ENCODE measurements around the gene HEG1. TPM values are rescaled to one million over a fixed set of nuclear protein-coding genes. Genes with fewer than 3 reads are reported as not detected.
"Not testable (repeated sequence)": the region's sequence is repeated elsewhere in the genome, so short reads cannot be mapped to it uniquely, and the experiment has no call there.

The HEG1 gene
- total RNA-seq, 1 experiment from 2014 or later: 34.3 TPM

GRCh38 chr3:124960105-124960504 lies 95.7 kb downstream of the HEG1 start:
- Histone ChIP-seq H3K9me3 (ENCODE audit: low read depth, low read length, poor library complexity, severe bottlenecking) (no peaks in the 10 kb centered on the region), H3K27ac (ENCODE audit: low read depth, low read length, poor library complexity, severe bottlenecking) (no peak overlapping the region), H3K36me3 (ENCODE audit: insufficient read depth, low read length, poor library complexity, severe bottlenecking) (no peaks in the 10 kb centered on the region), H3K27me3 (replicated peaks; ENCODE audit: insufficient read depth, low read depth, low read length, poor library complexity) (no peaks in the 10 kb centered on the region), H3K4me1 (ENCODE audit: insufficient read depth, low read length, poor library complexity, severe bottlenecking) (no peaks in the 10 kb centered on the region), H3K4me3 (ENCODE audit: low read depth, low read length, poor library complexity, severe bottlenecking) (no peak overlapping the region)
- ChIA-PET CTCF (no interaction called here), POLR2A (ENCODE audit: low non-redundant PET) (no interaction called here)
- BruUV-seq (replicated peaks): no TSS peak
- intact Hi-C loops (cut with micrococcal nuclease; ENCODE audit: unreplicated experiment): no loop called here
- no peak for DNase-seq (ENCODE audit: low spot score)
- no peak for TF ChIP-seq EZH2 (IDR thresholded peaks at IDR 0.05; ENCODE audit: borderline replicate concordance, low read depth, low read length, poor library complexity, severe bottlenecking)
- TF ChIP-seq CTCF (conservative IDR thresholded peaks at IDR 0.05; ENCODE audit: low read depth, low read length): no peak

- BruUV-seq (replicated peaks): not testable (repeated sequence)
These were observed 97.8 kb downstream of the HEG1 start for GRCh38 chr3:124957951-124958350.

GRCh38 chr3:124952282-124952855 lies 103.4 kb downstream of the HEG1 start:
- Histone ChIP-seq H3K27ac (ENCODE audit: low read depth, low read length, poor library complexity, severe bottlenecking) (no peak overlapping the region), H3K27me3 (replicated peaks; ENCODE audit: insufficient read depth, low read depth, low read length, poor library complexity) (no peaks in the 10 kb centered on the region), H3K4me1 (ENCODE audit: insufficient read depth, low read length, poor library complexity, severe bottlenecking) (no peaks in the 10 kb centered on the region), H3K4me3 (ENCODE audit: low read depth, low read length, poor library complexity, severe bottlenecking) (no peak overlapping the region), H3K36me3 (ENCODE audit: insufficient read depth, low read length, poor library complexity, severe bottlenecking) (no peaks in the 10 kb centered on the region), H3K9me3 (ENCODE audit: low read depth, low read length, poor library complexity, severe bottlenecking) (no peaks in the 10 kb centered on the region)
- DNase-seq (ENCODE audit: low spot score): no peak
- BruUV-seq (replicated peaks): no TSS peak
- TF ChIP-seq CTCF (conservative IDR thresholded peaks at IDR 0.05; ENCODE audit: low read depth, low read length) (no peak), EZH2 (IDR thresholded peaks at IDR 0.05; ENCODE audit: borderline replicate concordance, low read depth, low read length, poor library complexity, severe bottlenecking) (no peak)
- ChIA-PET CTCF (no interaction called here), POLR2A (ENCODE audit: low non-redundant PET) (no interaction called here)
- intact Hi-C loops (cut with micrococcal nuclease; ENCODE audit: unreplicated experiment): no loop called here

More at GRCh38 chr3:124957951-124958350, 97.8 kb downstream of the HEG1 start:
- CTCF ChIA-PET; H3K27me3 ChIP-seq (replicated peaks; ENCODE audit: insufficient read depth, low read depth, low read length, poor library complexity); intact Hi-C loops (cut with micrococcal nuclease; ENCODE audit: unreplicated experiment); DNase-seq (ENCODE audit: low spot score); H3K36me3 ChIP-seq (ENCODE audit: insufficient read depth, low read length, poor library complexity, severe bottlenecking); POLR2A ChIA-PET (ENCODE audit: low non-redundant PET); H3K4me1 ChIP-seq (ENCODE audit: insufficient read depth, low read length, poor library complexity, severe bottlenecking); H3K9me3 ChIP-seq (ENCODE audit: low read depth, low read length, poor library complexity, severe bottlenecking); H3K4me3 ChIP-seq (ENCODE audit: low read depth, low read length, poor library complexity, severe bottlenecking); H3K27ac ChIP-seq (ENCODE audit: low read depth, low read length, poor library complexity, severe bottlenecking): not testable (repeated sequence)

All from A673 (cell line).